Panc1 (cell line): Measurements from ENCODE around the gene DPYSL3. TPM values are rescaled to one million over a fixed set of nuclear protein-coding genes. Genes with fewer than 3 reads are reported as not detected.

Experiments
- ATAC-seq: fragments of 200-7000 bp; cut with Tn5 transposase; 2 replicates; pipeline ENCODE4 v1.9.1; 2020; ENCODE audit warnings: mild to moderate bottlenecking, moderate library complexity
- BruUV-seq: library from RNA; stranded (reverse); fragments of 400-500 nt; replicated peaks from 2 replicates; lab custom pipeline; 2021; lab: Mats Ljungman, UMichigan
- CTCF ChIA-PET: fragments of 300-600 bp; sonication (Branson Sonifier 250); formaldehyde crosslinking; loops from one replicate; lab custom pipeline; 2022; ENCODE audit warnings: antibody characterized with exemption; lab: Charles Lee
- POLR2A ChIA-PET: fragments of 300-600 bp; sonication (Branson Sonifier 250); formaldehyde crosslinking; loops from one replicate; lab custom pipeline; 2022; ENCODE audit warnings: antibody characterized with exemption; lab: Charles Lee
- DNase-seq: peaks from one replicate; pipeline ENCODE4 v3.0.0-alpha.2; 2010; ENCODE audit warnings: low read depth, low spot score
- H3K27ac ChIP-seq: 2 replicates; pipeline ENCODE4 v1.5.1; 2011; ENCODE audit warnings: mild to moderate bottlenecking, low read length, inconsistent platforms
- H3K27me3 ChIP-seq: fragments of 200-500 bp; sonication (Bioruptor generic); 2 replicates; pipeline ENCODE4 v1.6.0; 2014; ENCODE audit warnings: low read length, inconsistent platforms; ENCODE audit not compliant: control insufficient read depth, insufficient read depth
- H3K36me3 ChIP-seq: fragments of 200-500 bp; sonication (Bioruptor generic); 2 replicates; pipeline ENCODE4 v1.5.1; 2014; ENCODE audit warnings: inconsistent platforms, mild to moderate bottlenecking, low read length, moderate library complexity; ENCODE audit not compliant: control insufficient read depth, insufficient read depth
- H3K4me1 ChIP-seq: 2 replicates; pipeline ENCODE4 v1.5.1; 2011; ENCODE audit warnings: inconsistent platforms, mild to moderate bottlenecking, low read length, moderate library complexity; ENCODE audit not compliant: control insufficient read depth, insufficient read depth
- H3K4me3 ChIP-seq, 2 experiments: 2 replicates each; pipeline ENCODE4 v1.5.1; 2011 to 2012; ENCODE audit warnings: low read depth in 2 of 2, low read length in 2 of 2, mild to moderate bottlenecking in 2 of 2, inconsistent platforms in 1 of 2, moderate library complexity in 1 of 2
- H3K9me3 ChIP-seq: fragments of 200-500 bp; sonication (Bioruptor generic); 2 replicates; pipeline ENCODE4 v1.5.1; 2014; ENCODE audit warnings: low read depth, mild to moderate bottlenecking, inconsistent platforms, low read length, moderate library complexity; ENCODE audit not compliant: control insufficient read depth, insufficient read depth
- POLR2AphosphoS5 ChIP-seq: IDR thresholded peaks from 2 replicates; pipeline ENCODE4 v1.6.1; 2012; ENCODE audit warnings: mild to moderate bottlenecking, low read depth, low read length, moderate library complexity
- SIN3A ChIP-seq: IDR thresholded peaks from 2 replicates; pipeline ENCODE4 v1.6.1; 2012; ENCODE audit warnings: low read depth, mild to moderate bottlenecking, low read length, moderate library complexity, borderline replicate concordance; ENCODE audit not compliant: insufficient read depth
- TCF7L2 ChIP-seq: IDR thresholded peaks from 2 replicates; pipeline ENCODE4 v1.6.1; 2011; ENCODE audit warnings: mild to moderate bottlenecking, low read depth, low read length, inconsistent platforms
- in situ Hi-C: cut with HindIII; loops from 2 replicates; pipeline ENCODE4 v1.10.0; 2016; ENCODE audit warnings: low sequenced_read_pairs, low pct_unique_long_range_greater_than_20kb
- intact Hi-C: fragments of 100-400 bp; cut with micrococcal nuclease; formaldehyde crosslinking; loops from one replicate; pipeline ENCODE4 v1.10.0; 2022; ENCODE audit not compliant: unreplicated experiment
- total RNA-seq: library from RNA; stranded (reverse); gene quantifications from one replicate; pipeline ENCODE4 v1.2.1, GENCODE V29; 2021; ENCODE audit not compliant: unreplicated experiment
- TF ChIP-seq, protein P1 (sequence below), 2 experiments: IDR thresholded peaks; 2 replicates each; pipeline ENCODE4 v1.6.1; 2011 to 2012; ENCODE audit warnings: low read depth in 2 of 2, control low read depth in 1 of 2, low read length in 1 of 2, mild to moderate bottlenecking in 1 of 2, moderate library complexity in 1 of 2; ENCODE audit not compliant: insufficient read depth in 1 of 2
- TF ChIP-seq, protein P2 (sequence below): fragments of 450-650 bp; IDR thresholded peaks from 2 replicates; pipeline ENCODE4 v1.5.1; 2017; ENCODE audit warnings: mild to moderate bottlenecking

DPYSL3 gene
- total RNA-seq, 1 experiment from 2014 or later = 1.1 TPM

DNA sequence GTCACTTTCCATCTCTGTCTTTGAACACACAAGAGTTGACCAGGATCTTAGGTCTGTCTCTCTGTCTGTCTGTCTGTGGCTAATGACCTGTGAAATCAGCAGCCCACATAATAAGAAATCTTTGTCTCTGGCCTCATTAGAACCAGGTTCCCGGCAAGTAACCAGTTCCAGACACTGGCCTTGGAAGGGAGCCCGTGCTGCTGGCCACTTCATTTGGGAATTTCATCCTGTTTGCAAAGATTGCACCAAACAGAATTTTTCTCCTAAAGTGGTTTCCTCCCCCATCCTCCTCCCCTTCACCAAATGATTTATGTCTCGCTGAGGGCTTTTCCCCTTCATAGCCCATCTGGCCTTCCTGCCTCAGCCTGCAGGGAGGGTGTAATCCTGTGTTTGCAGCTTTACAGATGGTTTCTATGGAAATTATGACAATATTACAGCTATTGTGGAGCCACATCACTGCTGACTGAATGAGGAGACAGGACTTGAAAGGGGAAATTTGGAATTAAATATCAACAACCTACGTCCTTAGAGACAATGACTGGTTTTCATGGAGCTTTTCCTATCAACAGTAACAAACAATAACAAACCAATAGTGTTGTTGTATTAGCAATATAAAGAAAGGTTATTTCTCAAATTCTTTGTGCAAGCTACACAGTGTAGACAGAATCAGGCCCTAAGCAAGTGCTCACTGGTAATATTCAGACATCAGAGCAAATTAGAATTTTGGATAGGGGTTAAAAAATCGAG is 25.7 kb downstream of the DPYSL3 start:
- TF ChIP-seq, protein P1, sequence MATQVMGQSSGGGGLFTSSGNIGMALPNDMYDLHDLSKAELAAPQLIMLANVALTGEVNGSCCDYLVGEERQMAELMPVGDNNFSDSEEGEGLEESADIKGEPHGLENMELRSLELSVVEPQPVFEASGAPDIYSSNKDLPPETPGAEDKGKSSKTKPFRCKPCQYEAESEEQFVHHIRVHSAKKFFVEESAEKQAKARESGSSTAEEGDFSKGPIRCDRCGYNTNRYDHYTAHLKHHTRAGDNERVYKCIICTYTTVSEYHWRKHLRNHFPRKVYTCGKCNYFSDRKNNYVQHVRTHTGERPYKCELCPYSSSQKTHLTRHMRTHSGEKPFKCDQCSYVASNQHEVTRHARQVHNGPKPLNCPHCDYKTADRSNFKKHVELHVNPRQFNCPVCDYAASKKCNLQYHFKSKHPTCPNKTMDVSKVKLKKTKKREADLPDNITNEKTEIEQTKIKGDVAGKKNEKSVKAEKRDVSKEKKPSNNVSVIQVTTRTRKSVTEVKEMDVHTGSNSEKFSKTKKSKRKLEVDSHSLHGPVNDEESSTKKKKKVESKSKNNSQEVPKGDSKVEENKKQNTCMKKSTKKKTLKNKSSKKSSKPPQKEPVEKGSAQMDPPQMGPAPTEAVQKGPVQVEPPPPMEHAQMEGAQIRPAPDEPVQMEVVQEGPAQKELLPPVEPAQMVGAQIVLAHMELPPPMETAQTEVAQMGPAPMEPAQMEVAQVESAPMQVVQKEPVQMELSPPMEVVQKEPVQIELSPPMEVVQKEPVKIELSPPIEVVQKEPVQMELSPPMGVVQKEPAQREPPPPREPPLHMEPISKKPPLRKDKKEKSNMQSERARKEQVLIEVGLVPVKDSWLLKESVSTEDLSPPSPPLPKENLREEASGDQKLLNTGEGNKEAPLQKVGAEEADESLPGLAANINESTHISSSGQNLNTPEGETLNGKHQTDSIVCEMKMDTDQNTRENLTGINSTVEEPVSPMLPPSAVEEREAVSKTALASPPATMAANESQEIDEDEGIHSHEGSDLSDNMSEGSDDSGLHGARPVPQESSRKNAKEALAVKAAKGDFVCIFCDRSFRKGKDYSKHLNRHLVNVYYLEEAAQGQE (IDR thresholded peaks at IDR 0.05; ENCODE audit: insufficient read depth in 1 of 2, low read depth in 2 of 2, low read length in 1 of 2) = no peak
- no peak for TF ChIP-seq SIN3A
- no peak for TF ChIP-seq POLR2AphosphoS5
- TF ChIP-seq, protein P2, sequence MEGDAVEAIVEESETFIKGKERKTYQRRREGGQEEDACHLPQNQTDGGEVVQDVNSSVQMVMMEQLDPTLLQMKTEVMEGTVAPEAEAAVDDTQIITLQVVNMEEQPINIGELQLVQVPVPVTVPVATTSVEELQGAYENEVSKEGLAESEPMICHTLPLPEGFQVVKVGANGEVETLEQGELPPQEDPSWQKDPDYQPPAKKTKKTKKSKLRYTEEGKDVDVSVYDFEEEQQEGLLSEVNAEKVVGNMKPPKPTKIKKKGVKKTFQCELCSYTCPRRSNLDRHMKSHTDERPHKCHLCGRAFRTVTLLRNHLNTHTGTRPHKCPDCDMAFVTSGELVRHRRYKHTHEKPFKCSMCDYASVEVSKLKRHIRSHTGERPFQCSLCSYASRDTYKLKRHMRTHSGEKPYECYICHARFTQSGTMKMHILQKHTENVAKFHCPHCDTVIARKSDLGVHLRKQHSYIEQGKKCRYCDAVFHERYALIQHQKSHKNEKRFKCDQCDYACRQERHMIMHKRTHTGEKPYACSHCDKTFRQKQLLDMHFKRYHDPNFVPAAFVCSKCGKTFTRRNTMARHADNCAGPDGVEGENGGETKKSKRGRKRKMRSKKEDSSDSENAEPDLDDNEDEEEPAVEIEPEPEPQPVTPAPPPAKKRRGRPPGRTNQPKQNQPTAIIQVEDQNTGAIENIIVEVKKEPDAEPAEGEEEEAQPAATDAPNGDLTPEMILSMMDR = no peak
- no peak for TF ChIP-seq TCF7L2
- in situ Hi-C loops = no loop called here
- H3K4me1 ChIP-seq = no peaks in the 10 kb centered on the region
- no peaks in the 10 kb centered on the region for H3K9me3 ChIP-seq
- intact Hi-C loops = no loop called here
- ChIA-PET POLR2A (interaction anchor here (0.5 kb wide), 1 partner anchor 1052 kb away, joined by 7 read pairs; no protein-coding TSS in a partner anchor), CTCF (no interaction called here)
- H3K4me3 ChIP-seq = no peak overlapping the region
- no peaks in the 10 kb centered on the region for H3K27me3 ChIP-seq
- H3K27ac ChIP-seq = no peak overlapping the region
- H3K36me3 ChIP-seq = no peaks in the 10 kb centered on the region
- no peak for ATAC-seq
- BruUV-seq = no TSS peak
- no peak for DNase-seq

DNA sequence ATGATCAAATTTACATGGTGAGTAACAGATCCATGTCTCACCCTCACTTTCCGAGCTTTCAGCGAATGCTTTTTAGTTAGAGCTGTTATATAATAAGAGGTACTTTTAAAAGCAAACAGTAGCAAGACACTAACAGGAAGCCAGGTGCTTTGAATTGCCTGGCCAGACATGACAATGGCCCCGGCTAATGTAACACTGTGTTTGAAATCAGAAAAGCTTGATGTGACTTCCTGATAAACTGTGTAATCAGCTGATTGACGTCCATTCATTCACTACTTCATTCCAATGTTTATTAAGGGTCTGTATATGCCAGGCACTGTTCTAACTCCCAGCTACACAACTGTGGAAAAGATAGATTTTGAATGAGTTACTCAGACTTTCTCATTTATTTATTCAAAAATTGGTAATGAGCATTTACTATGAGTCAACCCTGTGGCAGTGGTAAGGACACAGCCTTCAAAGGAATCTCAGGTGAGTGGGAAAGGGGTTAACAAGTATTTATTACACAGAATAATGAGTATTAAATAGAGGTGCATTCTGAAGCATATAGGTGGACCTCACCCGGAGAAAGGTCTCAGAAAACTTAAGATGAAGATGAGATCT is 26.6 kb downstream of the DPYSL3 start:
- DNase-seq (no peak), ATAC-seq (no peak)
- in situ Hi-C loops = no loop called here
- ChIA-PET POLR2A (no interaction called here), CTCF (no interaction called here)
- Histone ChIP-seq H3K9me3 (no peaks in the 10 kb centered on the region), H3K4me1 (no peaks in the 10 kb centered on the region), H3K27ac (no peak overlapping the region), H3K4me3 (no peak overlapping the region), H3K36me3 (no peaks in the 10 kb centered on the region), H3K27me3 (no peaks in the 10 kb centered on the region)
- TF ChIP-seq, protein P2 = no peak
- TF ChIP-seq SIN3A = no peak
- no peak for TF ChIP-seq POLR2AphosphoS5
- TF ChIP-seq, protein P1 (IDR thresholded peaks at IDR 0.05; ENCODE audit: insufficient read depth in 1 of 2, low read depth in 2 of 2, low read length in 1 of 2) = no peak
- TF ChIP-seq TCF7L2 = no peak
- intact Hi-C loops = no loop called here
- BruUV-seq = no TSS peak
